K562 (cell line): ENCODE results near the gene PKP1. TPM values are rescaled to one million over a fixed set of nuclear protein-coding genes. Genes with fewer than 3 reads are reported as not detected.
A peak's percentile ranks its signal among the peaks of the same experiment; 100 is the strongest.

Source experiments
- ATAC-seq: fragments of 200-7000 bp; cut with Tn5 transposase; 3 replicates; pipeline ENCODE4 v1.9.1; 2020; ENCODE audit warnings: moderate library complexity
- BruUV-seq: library from RNA; stranded (reverse); fragments of 400-500 nt; replicated peaks from 2 replicates; lab custom pipeline; 2021; lab: Mats Ljungman, UMichigan
- CTCF ChIA-PET: fragments of 300-600 bp; formaldehyde crosslinking; extraction: SDS; loops from one replicate; lab custom pipeline; 2021; ENCODE audit warnings: low intra/inter-chr PET ratio; lab: Yijun Ruan, JAX
- POLR2A ChIA-PET: fragments of 300-600, 350-650 bp; sonication (Branson Sonifier 250); formaldehyde crosslinking; extraction: SDS; loops from one replicate; lab custom pipeline; 2021; ENCODE audit warnings: antibody characterized with exemption, inconsistent platforms; lab: Yijun Ruan, JAX
- DNase-seq, 4 experiments: peaks; one replicate each; pipeline versions ENCODE4 v3.0.0 to v3.0.0-alpha.2; 2011 to 2018; ENCODE audit warnings: low spot score in 3 of 4, mixed read lengths in 3 of 4; ENCODE audit errors: extremely low read depth in 1 of 4
- FAIRE-seq: peaks from 2 replicates; lab custom pipeline; 2011; peaks lifted over from hg19 to GRCh38; lab: Jason Lieb, UNC
- H2AFZ ChIP-seq: 2 replicates; pipeline ENCODE4 v1.6.0; 2011; ENCODE audit warnings: low read depth, low read length, control low read depth, inconsistent platforms
- H3K27ac ChIP-seq: fragments of 200-600 bp; 3 replicates; pipeline ENCODE4 v1.8.0; 2011; ENCODE audit warnings: low read depth, mild to moderate bottlenecking, control low read depth, inconsistent platforms, low read length, moderate library complexity, mixed read lengths; ENCODE audit errors: extremely low read depth
- H3K27me3 ChIP-seq, 2 experiments: fragments of 300-600 bp in 1 of 2; 2 replicates in 1 of 2; 3 replicates in 1 of 2; pipeline versions ENCODE4 v1.6.0 to v1.8.0; 2011; ENCODE audit warnings: inconsistent platforms in 2 of 2, low read length in 2 of 2, mild to moderate bottlenecking in 1 of 2, mixed read lengths in 1 of 2, moderate library complexity in 1 of 2; ENCODE audit not compliant: control insufficient read depth in 2 of 2, insufficient read depth in 2 of 2
- H3K36me3 ChIP-seq: fragments of 300-600 bp; 3 replicates; pipeline ENCODE4 v1.8.0; 2011; ENCODE audit warnings: mild to moderate bottlenecking, low read length, inconsistent platforms; ENCODE audit not compliant: control insufficient read depth, insufficient read depth
- H3K4me1 ChIP-seq, 2 experiments: fragments of 200-600 bp in 1 of 2; replicated peaks in 1 of 2; 2 replicates in 1 of 2; 3 replicates in 1 of 2; pipeline versions ENCODE4 v1.5.1 to v1.8.0; 2011; ENCODE audit warnings: inconsistent platforms in 2 of 2, low read length in 2 of 2, mild to moderate bottlenecking in 1 of 2, mixed read lengths in 1 of 2, moderate library complexity in 1 of 2; ENCODE audit not compliant: control insufficient read depth in 2 of 2, insufficient read depth in 2 of 2
- H3K4me2 ChIP-seq: 2 replicates; pipeline ENCODE4 v1.6.1; 2011; ENCODE audit warnings: low read length, control low read depth, inconsistent platforms, mixed read lengths; ENCODE audit not compliant: insufficient read depth
- H3K4me3 ChIP-seq: fragments of 200-600 bp; sonication (generic), shearing (Covaris generic); 2 replicates; pipeline ENCODE4 v1.5.1; 2016; ENCODE audit warnings: control low read depth, inconsistent platforms
- H3K79me2 ChIP-seq: fragments of 200-600 bp; 3 replicates; pipeline ENCODE4 v1.8.0; 2011; ENCODE audit warnings: low read length, inconsistent platforms; ENCODE audit not compliant: control insufficient read depth, insufficient read depth
- H3K9ac ChIP-seq, 2 experiments: 2 replicates each; pipeline versions ENCODE4 v1.6.0 to v1.6.1; 2011; ENCODE audit warnings: low read depth in 2 of 2, low read length in 2 of 2, control low read depth in 1 of 2, inconsistent platforms in 1 of 2, mild to moderate bottlenecking in 1 of 2, mixed read lengths in 1 of 2; ENCODE audit not compliant: insufficient read depth in 1 of 2
- H3K9me1 ChIP-seq: one replicate; pipeline ENCODE4 v1.6.0; 2011; ENCODE audit warnings: inconsistent platforms, mild to moderate bottlenecking, low read length, moderate library complexity; ENCODE audit not compliant: control insufficient read depth, insufficient read depth
- H3K9me3 ChIP-seq: replicated peaks from 2 replicates; pipeline ENCODE4 v1.5.1; 2011; ENCODE audit warnings: low read depth, low read length, inconsistent platforms; ENCODE audit not compliant: control insufficient read depth, insufficient read depth
- H4K20me1 ChIP-seq: replicated peaks from 2 replicates; pipeline ENCODE4 v1.6.1; 2011; ENCODE audit warnings: low read length, inconsistent platforms, mixed read lengths; ENCODE audit not compliant: control insufficient read depth, insufficient read depth
- CHD1 ChIP-seq: fragments of 200-600 bp; sonication (generic); IDR thresholded peaks from one replicate; pipeline ENCODE4 v1.6.1; 2012; ENCODE audit warnings: mild to moderate bottlenecking, moderate library complexity, low read length, inconsistent platforms
- MAFG ChIP-seq: fragments of 450-650 bp; conservative IDR thresholded peaks from 2 replicates; pipeline ENCODE4 v1.6.1; 2016; ENCODE audit warnings: missing genetic modification characterization, missing compliant biosample characterization
- SMARCA5 ChIP-seq: fragments of 450-650 bp; IDR thresholded peaks from 2 replicates; pipeline ENCODE4 v1.6.1; 2016
- SMC3 ChIP-seq: conservative IDR thresholded peaks from 2 replicates; pipeline ENCODE4 v1.6.1; 2011; ENCODE audit warnings: low read depth, low read length, improper control_type of control experiment; ENCODE audit not compliant: insufficient read depth
- SPI1 ChIP-seq: IDR thresholded peaks from 2 replicates; pipeline ENCODE4 v1.6.1; 2011; ENCODE audit warnings: low read depth, low read length, control low read depth, borderline replicate concordance
- SRSF1 ChIP-seq: fragments of 200-400 bp; formaldehyde crosslinking; IDR thresholded peaks from 2 replicates; pipeline ENCODE4 v1.6.1; 2017; ENCODE audit warnings: mild to moderate bottlenecking, low read depth, low read length, moderate library complexity
- ZC3H4 ChIP-seq: sonication (generic); formaldehyde crosslinking; IDR thresholded peaks from 2 replicates; pipeline ENCODE4 v1.9.0; 2021; ENCODE audit warnings: missing genetic modification reagents, borderline replicate concordance
- ZNF143 ChIP-seq: sonication (generic); formaldehyde crosslinking; IDR thresholded peaks from 2 replicates; pipeline ENCODE4 v1.9.0; 2022; ENCODE audit warnings: mild to moderate bottlenecking, missing genetic modification reagents
- ZNF175 ChIP-seq: fragments of 200-800 bp; sonication (Bioruptor generic); IDR thresholded peaks from 2 replicates; pipeline ENCODE4 v1.6.1; 2016; ENCODE audit warnings: low read depth, mild to moderate bottlenecking, missing genetic modification characterization, missing compliant biosample characterization
- ZNF3 ChIP-seq: fragments of 250-450 bp; sonication (Bioruptor Pico); IDR thresholded peaks from 2 replicates; pipeline ENCODE4 v1.5.0; 2021; ENCODE audit warnings: mild to moderate bottlenecking, moderate library complexity
- ZNF764 ChIP-seq: fragments of 250-450 bp; sonication (Bioruptor Pico); IDR thresholded peaks from 2 replicates; pipeline ENCODE4 v1.4.0; 2020; ENCODE audit warnings: low read depth, mild to moderate bottlenecking, moderate library complexity
- WGBS: fragments of 100-300 bp; shearing (Covaris generic); methylation state at CpG from one replicate; pipeline ENCODE4 v1.1.6; 2016; ENCODE audit warnings: low coverage, mixed read lengths; ENCODE audit not compliant: insufficient coverage; ENCODE audit errors: missing lambda C conversion rate; 5-methylcytosine and 5-hydroxymethylcytosine counted together
- in situ Hi-C: fragments of 300-500 bp; cut with MboI; formaldehyde crosslinking; loops from 4 replicates; pipeline ENCODE4 v1.15.0; 2018; ENCODE audit warnings: inconsistent platforms, mixed read lengths
- intact Hi-C: fragments of 100-400 bp; cut with micrococcal nuclease; formaldehyde crosslinking; loops from 2 replicates; pipeline ENCODE4 v1.14.2; 2022
- polyA plus RNA-seq, 8 experiments: library from polyadenylated mRNA; depleted of rRNA in 4 of 8; stranded (reverse) in 5 of 8; unstranded in 3 of 8; fragments of >200 nt; fragmentation: Nextera tagmentation in 2 of 8; fragmentation: Illumina TruSeq in 1 of 8; extraction: Ambion mirVana in 2 of 8; extraction: Trizol in 1 of 8; gene quantifications; 2 replicates each; pipeline versions ENCODE4 v1.2.1 to v1.2.3, GENCODE V29; 2011 to 2014; ENCODE audit warnings: inconsistent platforms in 1 of 8, missing spikeins in 1 of 8
- total RNA-seq, 7 experiments: library from RNA; depleted of rRNA in 6 of 7; stranded (reverse); fragments of >200 nt in 6 of 7; fragmentation: Illumina TruSeq in 2 of 7; extraction: Trizol in 2 of 7; gene quantifications; 2 replicates each; pipeline versions ENCODE4 v1.2.1 to v1.2.3, GENCODE V29; 2011 to 2021; ENCODE audit warnings: low replicate concordance in 1 of 7
- TF ChIP-seq, protein P1 (sequence below): fragments of 250-450 bp; sonication (Bioruptor Pico); IDR thresholded peaks from 2 replicates; pipeline ENCODE4 v1.4.0; 2020; ENCODE audit warnings: mild to moderate bottlenecking, moderate library complexity
- TF ChIP-seq, protein P2 (sequence below): fragments of 450-650 bp; conservative IDR thresholded peaks from 2 replicates; pipeline ENCODE4 v1.6.1; 2016; ENCODE audit warnings: missing genetic modification characterization, low read depth, mild to moderate bottlenecking, control low read depth, missing compliant biosample characterization
- TF ChIP-seq, protein P3 (sequence below): fragments of 450-650 bp; conservative IDR thresholded peaks from 2 replicates; pipeline ENCODE4 v1.6.1; 2016; ENCODE audit warnings: missing genetic modification characterization, low read depth, mild to moderate bottlenecking, missing compliant biosample characterization, moderate library complexity
- TF ChIP-seq, protein P4 (sequence below): sonication (generic); formaldehyde crosslinking; IDR thresholded peaks from 2 replicates; pipeline ENCODE4 v1.8.1; 2023; ENCODE audit warnings: mild to moderate bottlenecking, missing genetic modification reagents
- TF ChIP-seq, protein P5 (sequence below): fragments of 200-800 bp; sonication (Bioruptor generic); IDR thresholded peaks from 2 replicates; pipeline ENCODE4 v1.6.1; 2017; ENCODE audit warnings: missing genetic modification characterization, missing compliant biosample characterization

Gene PKP1
- total and polyA plus RNA-seq, 9 of the 15 experiments (the other 6 are each of a cell fraction or from before 2014, with no cell fraction given), result not detected

DNA sequence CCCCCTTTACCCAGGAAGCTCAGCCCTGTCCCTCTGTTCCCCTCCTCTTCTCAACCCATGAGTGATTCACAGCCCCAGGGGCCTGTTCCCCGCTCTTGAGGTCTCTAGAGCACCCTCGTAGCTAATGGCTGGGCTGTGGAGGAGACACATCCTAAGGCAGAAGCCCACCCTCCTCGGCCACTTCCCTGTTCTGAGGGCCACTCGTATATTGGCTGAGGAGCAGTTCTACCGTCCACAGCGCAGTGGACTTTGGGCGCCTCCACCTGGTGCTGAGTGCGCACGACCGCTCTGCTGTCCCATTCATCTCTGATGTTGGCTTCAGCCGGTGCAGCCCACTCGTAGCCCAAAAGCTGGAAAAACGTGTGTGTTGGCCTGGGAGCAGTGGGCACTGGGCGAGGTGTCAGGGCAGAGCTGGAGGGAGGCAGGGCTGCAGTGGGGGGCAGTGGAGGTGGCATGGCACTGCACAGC is 24.5 kb upstream of the PKP1 start:
- in situ Hi-C loops, result no loop called here
- Histone ChIP-seq H3K4me2 (no peak overlapping the region), H3K9me3 (no peaks in the 10 kb centered on the region), H3K27me3 (peaks cover 6 to 45% of the 10 kb centered on the region in 2 experiments; a peak in 4 of 5 replicates), H4K20me1 (peaks cover 10% of the 10 kb centered on the region; the same call in 1 of the 2 replicates), H3K27ac (no peak overlapping the region), H3K4me3 (no peak overlapping the region), H3K9me1 (peaks cover 9% of the 10 kb centered on the region), H3K79me2 (no peaks in the 10 kb centered on the region), H3K4me1 (peaks cover 0 to 18% of the 10 kb centered on the region in 2 experiments; a peak in 2 of 5 replicates), H3K9ac (no peak overlapping the region), H3K36me3 (no peaks in the 10 kb centered on the region), H2AFZ (no peak overlapping the region)
- ATAC-seq (peak; percentile 67), FAIRE-seq (no peak), DNase-seq (peak in 1 of 4 experiments; percentile 18)
- intact Hi-C loops, result no loop called here
- WGBS, result 6% methylated on average over 14 of the region's 14 CpGs
- no TSS peak for BruUV-seq
- ChIA-PET POLR2A (interaction anchor here (1.8 kb wide), 1 partner anchor 102 kb away, joined by 5 read pairs; no protein-coding TSS in a partner anchor), CTCF (interaction anchor here (0.6 kb wide), 1 partner anchor 1821 kb away, joined by 3 read pairs; no protein-coding TSS in a partner anchor)
- TF ChIP-seq ZC3H4 (CRISPR knock-in tag) (no peak), ZNF3 (CRISPR knock-in tag) (no peak), SRSF1 (no peak), SPI1 (0 out of 2 replicates have a peak, but pooled peaks have one; percentile 20), MAFG (tag) (no peak), SMARCA5 (no peak), SMC3 (no peak), CHD1 (no peak), ZNF764 (CRISPR knock-in tag) (no peak), ZNF143 (CRISPR knock-in tag) (no peak), ZNF175 (CRISPR knock-in tag) (no peak)
- TF ChIP-seq, protein P1, sequence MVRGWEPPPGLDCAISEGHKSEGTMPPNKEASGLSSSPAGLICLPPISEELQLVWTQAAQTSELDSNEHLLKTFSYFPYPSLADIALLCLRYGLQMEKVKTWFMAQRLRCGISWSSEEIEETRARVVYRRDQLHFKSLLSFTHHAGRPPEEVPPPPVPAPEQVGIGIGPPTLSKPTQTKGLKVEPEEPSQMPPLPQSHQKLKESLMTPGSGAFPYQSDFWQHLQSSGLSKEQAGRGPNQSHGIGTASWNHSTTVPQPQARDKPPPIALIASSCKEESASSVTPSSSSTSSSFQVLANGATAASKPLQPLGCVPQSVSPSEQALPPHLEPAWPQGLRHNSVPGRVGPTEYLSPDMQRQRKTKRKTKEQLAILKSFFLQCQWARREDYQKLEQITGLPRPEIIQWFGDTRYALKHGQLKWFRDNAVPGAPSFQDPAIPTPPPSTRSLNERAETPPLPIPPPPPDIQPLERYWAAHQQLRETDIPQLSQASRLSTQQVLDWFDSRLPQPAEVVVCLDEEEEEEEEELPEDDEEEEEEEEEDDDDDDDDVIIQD (CRISPR knock-in tag), result no peak
- TF ChIP-seq, protein P2, sequence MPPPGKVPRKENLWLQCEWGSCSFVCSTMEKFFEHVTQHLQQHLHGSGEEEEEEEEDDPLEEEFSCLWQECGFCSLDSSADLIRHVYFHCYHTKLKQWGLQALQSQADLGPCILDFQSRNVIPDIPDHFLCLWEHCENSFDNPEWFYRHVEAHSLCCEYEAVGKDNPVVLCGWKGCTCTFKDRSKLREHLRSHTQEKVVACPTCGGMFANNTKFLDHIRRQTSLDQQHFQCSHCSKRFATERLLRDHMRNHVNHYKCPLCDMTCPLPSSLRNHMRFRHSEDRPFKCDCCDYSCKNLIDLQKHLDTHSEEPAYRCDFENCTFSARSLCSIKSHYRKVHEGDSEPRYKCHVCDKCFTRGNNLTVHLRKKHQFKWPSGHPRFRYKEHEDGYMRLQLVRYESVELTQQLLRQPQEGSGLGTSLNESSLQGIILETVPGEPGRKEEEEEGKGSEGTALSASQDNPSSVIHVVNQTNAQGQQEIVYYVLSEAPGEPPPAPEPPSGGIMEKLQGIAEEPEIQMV (tag), result no peak
- TF ChIP-seq, protein P3, sequence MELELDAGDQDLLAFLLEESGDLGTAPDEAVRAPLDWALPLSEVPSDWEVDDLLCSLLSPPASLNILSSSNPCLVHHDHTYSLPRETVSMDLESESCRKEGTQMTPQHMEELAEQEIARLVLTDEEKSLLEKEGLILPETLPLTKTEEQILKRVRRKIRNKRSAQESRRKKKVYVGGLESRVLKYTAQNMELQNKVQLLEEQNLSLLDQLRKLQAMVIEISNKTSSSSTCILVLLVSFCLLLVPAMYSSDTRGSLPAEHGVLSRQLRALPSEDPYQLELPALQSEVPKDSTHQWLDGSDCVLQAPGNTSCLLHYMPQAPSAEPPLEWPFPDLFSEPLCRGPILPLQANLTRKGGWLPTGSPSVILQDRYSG, result no peak
- TF ChIP-seq, protein P4, sequence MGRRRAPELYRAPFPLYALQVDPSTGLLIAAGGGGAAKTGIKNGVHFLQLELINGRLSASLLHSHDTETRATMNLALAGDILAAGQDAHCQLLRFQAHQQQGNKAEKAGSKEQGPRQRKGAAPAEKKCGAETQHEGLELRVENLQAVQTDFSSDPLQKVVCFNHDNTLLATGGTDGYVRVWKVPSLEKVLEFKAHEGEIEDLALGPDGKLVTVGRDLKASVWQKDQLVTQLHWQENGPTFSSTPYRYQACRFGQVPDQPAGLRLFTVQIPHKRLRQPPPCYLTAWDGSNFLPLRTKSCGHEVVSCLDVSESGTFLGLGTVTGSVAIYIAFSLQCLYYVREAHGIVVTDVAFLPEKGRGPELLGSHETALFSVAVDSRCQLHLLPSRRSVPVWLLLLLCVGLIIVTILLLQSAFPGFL (CRISPR knock-in tag), result no peak
- TF ChIP-seq, protein P5, sequence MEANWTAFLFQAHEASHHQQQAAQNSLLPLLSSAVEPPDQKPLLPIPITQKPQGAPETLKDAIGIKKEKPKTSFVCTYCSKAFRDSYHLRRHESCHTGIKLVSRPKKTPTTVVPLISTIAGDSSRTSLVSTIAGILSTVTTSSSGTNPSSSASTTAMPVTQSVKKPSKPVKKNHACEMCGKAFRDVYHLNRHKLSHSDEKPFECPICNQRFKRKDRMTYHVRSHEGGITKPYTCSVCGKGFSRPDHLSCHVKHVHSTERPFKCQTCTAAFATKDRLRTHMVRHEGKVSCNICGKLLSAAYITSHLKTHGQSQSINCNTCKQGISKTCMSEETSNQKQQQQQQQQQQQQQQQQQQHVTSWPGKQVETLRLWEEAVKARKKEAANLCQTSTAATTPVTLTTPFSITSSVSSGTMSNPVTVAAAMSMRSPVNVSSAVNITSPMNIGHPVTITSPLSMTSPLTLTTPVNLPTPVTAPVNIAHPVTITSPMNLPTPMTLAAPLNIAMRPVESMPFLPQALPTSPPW (CRISPR knock-in tag), result no peak
